SK-MEL-5 (cell line): ENCODE measurements around the gene ZNF248. TPM values are rescaled to one million over a fixed set of nuclear protein-coding genes. Genes with fewer than 3 reads are reported as not detected.

Experiments
- DNase-seq: peaks from one replicate; pipeline ENCODE4 v3.0.0-alpha.2; 2016; ENCODE audit warnings: low read depth, low spot score
- in situ Hi-C: cut with HindIII; loops from 2 replicates; pipeline ENCODE4 v1.10.0; 2016; ENCODE audit warnings: low sequenced_read_pairs, high pct_unique_total_duplicates, low pct_unique_long_range_greater_than_20kb
- total RNA-seq: library from RNA; depleted of rRNA; stranded (reverse); fragments of >200 nt; shearing (Covaris generic); gene quantifications from 2 replicates; pipeline ENCODE4 v1.2.3, GENCODE V29; 2014

The ZNF248 gene
- total RNA-seq, 1 experiment from 2014 or later, result 3.6 TPM

DNA sequence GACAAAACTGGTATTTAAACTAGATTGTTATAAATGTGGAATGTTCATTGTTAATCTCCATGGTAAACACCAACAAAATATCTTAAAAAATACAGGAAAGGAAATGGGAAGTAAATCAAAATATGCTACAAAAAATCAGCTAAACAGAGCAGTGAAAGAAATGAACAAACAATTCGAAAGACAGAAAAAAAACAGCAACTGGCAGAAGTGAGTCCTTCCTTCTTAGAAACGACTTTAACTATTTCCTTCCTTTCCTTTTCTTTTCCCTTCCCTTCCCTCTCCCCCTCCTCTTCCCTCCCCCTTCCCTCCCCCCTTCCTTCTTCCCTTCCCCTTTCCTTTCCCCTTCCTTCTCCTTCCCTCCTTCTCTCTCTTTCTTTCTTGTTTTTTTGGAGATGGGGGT, 12.8 kb downstream of the ZNF248 start:
- no peak for DNase-seq
- in situ Hi-C loops, result no loop called here

GRCh38 chr10:37839243-37839642, 18.2 kb downstream of the ZNF248 start:
- in situ Hi-C loops, result no loop called here
- DNase-seq, result no peak

GRCh38 chr10:37831495-37832333, 25.7 kb downstream of the ZNF248 start:
- no peak for DNase-seq
- in situ Hi-C loops, result no loop called here

GRCh38 chr10:37826806-37827205, 30.6 kb downstream of the ZNF248 start:
- in situ Hi-C loops, result no loop called here

GRCh38 chr10:37821237-37821636, 36.2 kb downstream of the ZNF248 start:
- no peak for DNase-seq
- in situ Hi-C loops, result no loop called here

More at GRCh38 chr10:37826806-37827205, 30.6 kb downstream of the ZNF248 start:
- DNase-seq, result no peak

GRCh38 chr10:37819797-37820196, 37.6 kb downstream of the ZNF248 start:
- DNase-seq, result no peak
- in situ Hi-C loops, result no loop called here

GRCh38 chr10:37816290-37816689, 41.1 kb downstream of the ZNF248 start:
- DNase-seq, result no peak
- in situ Hi-C loops, result no loop called here

DNA sequence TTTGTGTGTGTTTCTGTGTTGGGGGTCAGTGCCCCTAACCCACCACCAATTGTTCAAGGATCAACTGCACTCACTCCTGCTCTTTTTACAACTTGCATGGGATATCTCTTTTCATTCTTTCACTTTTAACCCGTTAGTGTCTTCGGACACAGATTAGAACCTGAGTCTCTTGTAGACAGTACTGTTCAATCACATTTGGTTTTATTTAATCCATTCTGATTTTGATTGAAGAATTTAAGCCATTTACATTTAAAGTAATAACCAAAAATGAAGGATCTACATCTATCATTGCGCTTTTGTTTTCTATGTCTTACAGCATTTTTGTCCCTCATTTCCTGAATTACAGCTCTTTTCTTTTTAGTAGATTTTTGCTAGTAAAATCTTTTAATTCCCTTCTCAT, 43.6 kb downstream of the ZNF248 start:
- in situ Hi-C loops, result no loop called here
- DNase-seq, result no peak

GRCh38 chr10:37812290-37812689, 45.1 kb downstream of the ZNF248 start:
- in situ Hi-C loops, result no loop called here
- no peak for DNase-seq

GRCh38 chr10:37803269-37803668, 54.1 kb downstream of the ZNF248 start:
- in situ Hi-C loops, result no loop called here
- DNase-seq, result no peak

- no peak for DNase-seq
- in situ Hi-C loops, result no loop called here
Measured at GRCh38 chr10:37801557-37801956, 55.9 kb downstream of the ZNF248 start.

GRCh38 chr10:37794305-37794976, 63.0 kb downstream of the ZNF248 start:
- in situ Hi-C loops, result no loop called here
- no peak for DNase-seq

DNA sequence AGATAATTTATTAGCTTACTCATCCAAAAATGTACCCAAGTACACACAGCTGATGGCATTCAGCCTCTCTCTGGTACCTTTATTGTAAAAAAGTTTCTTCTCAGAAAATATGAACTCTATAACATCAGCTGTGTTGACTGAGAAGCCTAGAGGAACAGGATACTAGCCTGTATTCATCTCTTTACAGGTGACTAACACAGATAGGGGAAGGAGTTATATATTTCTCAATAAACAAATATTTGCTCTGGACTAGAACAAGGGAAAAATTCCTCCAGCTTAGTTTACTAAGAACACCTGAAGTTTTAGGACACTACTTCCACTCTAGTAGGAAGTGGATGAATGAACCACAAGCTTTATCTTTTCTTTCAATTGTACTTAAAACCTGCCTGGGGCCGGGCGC, 67.8 kb downstream of the ZNF248 start:
- in situ Hi-C loops, result no loop called here
- DNase-seq, result no peak

DNA sequence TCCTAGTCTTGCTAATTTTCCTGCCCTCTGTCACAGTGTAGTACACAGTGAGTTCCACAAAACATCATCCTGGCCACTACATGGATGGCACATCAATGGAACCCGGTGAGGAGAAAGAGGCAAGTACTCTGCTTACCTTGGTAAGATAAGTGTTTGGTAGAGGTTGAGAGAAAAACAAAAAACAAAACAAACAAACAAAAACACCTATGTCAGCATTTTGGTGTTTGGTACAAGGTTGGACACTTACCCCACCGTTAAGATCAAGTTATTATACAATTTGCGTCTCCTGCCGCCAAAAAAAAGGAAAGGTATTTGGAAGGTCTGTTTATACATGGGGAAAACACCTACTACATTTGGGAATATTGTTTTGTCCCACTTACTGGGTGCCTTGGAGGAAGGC, 72.7 kb downstream of the ZNF248 start:
- in situ Hi-C loops, result no loop called here
- no peak for DNase-seq

DNA sequence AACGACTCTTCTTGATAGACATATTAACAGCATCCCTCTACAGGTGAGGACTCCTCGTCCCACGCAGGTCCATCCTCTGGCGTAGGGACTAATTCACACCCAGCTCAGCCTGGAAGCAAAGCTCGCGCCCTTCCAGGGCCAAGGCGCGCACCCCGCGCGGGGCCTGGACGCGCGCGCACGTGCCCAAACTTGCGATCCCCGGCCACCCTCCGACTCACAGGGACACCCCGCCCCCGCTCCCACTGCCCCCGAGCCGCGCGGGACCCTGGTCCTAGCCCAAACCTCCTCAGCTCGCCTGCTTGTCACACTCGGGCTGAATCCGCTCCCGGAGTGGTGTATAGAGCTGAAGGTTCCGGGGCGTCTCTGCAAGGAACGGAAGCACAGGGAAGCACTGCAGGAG, 76.9 kb downstream of the ZNF248 start:
- in situ Hi-C loops, result no loop called here

GRCh38 chr10:37777056-37777455, 80.4 kb downstream of the ZNF248 start:
- in situ Hi-C loops, result no loop called here
- no peak for DNase-seq

More for the DNA sequence above, 76.9 kb downstream of the ZNF248 start:
- no peak for DNase-seq

GRCh38 chr10:37775612-37776011, 81.8 kb downstream of the ZNF248 start:
- in situ Hi-C loops, result no loop called here
- DNase-seq, result no peak

DNA sequence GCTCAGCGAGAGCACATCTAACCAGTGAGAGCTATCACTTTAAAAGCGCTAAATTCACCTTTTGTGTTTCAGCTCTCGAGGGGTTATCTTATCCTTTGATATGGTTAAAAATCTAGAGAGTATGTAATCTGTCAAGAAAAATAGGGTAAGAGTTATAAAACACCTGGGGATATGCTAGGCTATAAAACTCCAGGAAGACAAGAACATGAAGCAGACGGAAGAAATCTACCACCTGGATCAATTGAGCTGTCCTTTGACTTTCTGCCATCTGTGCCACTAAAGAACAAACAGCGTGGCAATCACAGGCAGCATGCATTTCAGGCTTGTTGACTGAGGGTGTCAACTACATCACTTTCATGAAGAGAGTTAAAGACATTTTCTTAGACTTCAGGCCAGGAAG, 83.1 kb downstream of the ZNF248 start:
- in situ Hi-C loops, result no loop called here
- no peak for DNase-seq

- DNase-seq, result no peak
- in situ Hi-C loops, result no loop called here
Measured at GRCh38 chr10:37765216-37765615, 92.2 kb downstream of the ZNF248 start.
